ENCODE data around the gene ELOVL1.

GRCh38 chr1:43395523-43395922 is 27.7 kb upstream of the ELOVL1 start:
- TF ChIP-seq CTCF (conservative IDR thresholded peaks at IDR 0.05; ENCODE audit: low read depth, low read length) (no peak), EZH2 (IDR thresholded peaks at IDR 0.05; ENCODE audit: low read length, unreplicated experiment) (no peak), EZH2phosphoT487 (IDR thresholded peaks at IDR 0.05; ENCODE audit: borderline replicate concordance, low read length) (no peak)
